IMR-90 (cell line): ENCODE data around the gene ZNF532. TPM values are rescaled to one million over a fixed set of nuclear protein-coding genes. Genes with fewer than 3 reads are reported as not detected.

Experiments
- ATAC-seq: fragments of 200-7000 bp; cut with Tn5 transposase; 2 replicates; pipeline ENCODE4 v1.9.1; 2020; ENCODE audit warnings: low read depth, mild to moderate bottlenecking, moderate library complexity
- BruUV-seq: library from RNA; stranded (reverse); fragments of 400-500 nt; replicated peaks from 2 replicates; lab custom pipeline; 2021; lab: Mats Ljungman, UMichigan
- CTCF ChIA-PET: fragments of 300-600 bp; formaldehyde crosslinking; extraction: SDS; loops from one replicate; lab custom pipeline; 2021; ENCODE audit warnings: antibody characterized with exemption; lab: Yijun Ruan, JAX
- POLR2A ChIA-PET: fragments of 300-600 bp; sonication (Branson Sonifier 250); formaldehyde crosslinking; loops from one replicate; lab custom pipeline; 2022; ENCODE audit warnings: antibody characterized with exemption; ENCODE audit not compliant: unreplicated experiment; lab: Charles Lee
- DNase-seq: peaks from one replicate; pipeline ENCODE4 v3.0.0; 2013
- H2AFZ ChIP-seq: replicated peaks from 2 replicates; pipeline ENCODE3; 2013; ENCODE audit warnings: low read length, mild to moderate bottlenecking; ENCODE audit not compliant: poor library complexity
- H2AK5ac ChIP-seq: 2 replicates; pipeline ENCODE4 v1.6.1; 2013; ENCODE audit warnings: low read depth, low read length, inconsistent platforms
- H2AK9ac ChIP-seq: replicated peaks from 2 replicates; pipeline ENCODE3; 2013; ENCODE audit warnings: mild to moderate bottlenecking, low read depth, low read length, moderate library complexity; ENCODE audit not compliant: poor library complexity
- H2BK120ac ChIP-seq: 2 replicates; pipeline ENCODE4 v1.6.1; 2013; ENCODE audit warnings: low read depth, low read length, inconsistent platforms
- H2BK15ac ChIP-seq: 3 replicates; pipeline ENCODE4 v1.6.1; 2013; ENCODE audit warnings: low read depth, low read length, inconsistent platforms
- H2BK20ac ChIP-seq: 2 replicates; pipeline ENCODE4 v1.6.1; 2013; ENCODE audit warnings: low read depth, mild to moderate bottlenecking, inconsistent platforms, low read length, moderate library complexity
- H2BK5ac ChIP-seq: 2 replicates; pipeline ENCODE4 v1.6.1; 2013; ENCODE audit warnings: mild to moderate bottlenecking, low read depth, low read length, inconsistent platforms; ENCODE audit not compliant: poor library complexity, severe bottlenecking
- H3K14ac ChIP-seq: replicated peaks from 2 replicates; pipeline ENCODE4 v1.6.1; 2013; ENCODE audit warnings: low read depth, low read length, inconsistent platforms
- H3K18ac ChIP-seq: 2 replicates; pipeline ENCODE4 v1.6.1; 2013; ENCODE audit warnings: low read depth, low read length, control low read depth
- H3K23ac ChIP-seq: 2 replicates; pipeline ENCODE4 v1.6.1; 2013; ENCODE audit warnings: low read depth, low read length, inconsistent platforms
- H3K27ac ChIP-seq: 2 replicates; pipeline ENCODE4 v1.5.1; 2013; ENCODE audit warnings: mild to moderate bottlenecking, control low read depth, low read length; ENCODE audit not compliant: insufficient read depth
- H3K27me3 ChIP-seq: 2 replicates; pipeline ENCODE4 v1.6.1; 2013; ENCODE audit warnings: low read length; ENCODE audit not compliant: control insufficient read depth, insufficient read depth
- H3K36me3 ChIP-seq: 2 replicates; pipeline ENCODE4 v1.6.1; 2013; ENCODE audit warnings: low read length, mixed read lengths; ENCODE audit not compliant: control insufficient read depth, insufficient read depth
- H3K4ac ChIP-seq: 2 replicates; pipeline ENCODE4 v1.6.1; 2013; ENCODE audit warnings: low read depth, low read length, inconsistent platforms
- H3K4me1 ChIP-seq: 2 replicates; pipeline ENCODE4 v1.6.1; 2013; ENCODE audit warnings: low read length, mixed read lengths; ENCODE audit not compliant: control insufficient read depth, insufficient read depth
- H3K4me2 ChIP-seq: 2 replicates; pipeline ENCODE4 v1.6.1; 2013; ENCODE audit warnings: low read depth, mild to moderate bottlenecking, control low read depth, low read length, moderate library complexity
- H3K4me3 ChIP-seq: 2 replicates; pipeline ENCODE4 v1.5.1; 2013; ENCODE audit warnings: low read depth, mild to moderate bottlenecking, control low read depth, low read length, moderate library complexity; ENCODE audit not compliant: insufficient read depth
- H3K56ac ChIP-seq: 2 replicates; pipeline ENCODE4 v1.6.1; 2013; ENCODE audit warnings: low read length, inconsistent platforms; ENCODE audit not compliant: insufficient read depth; ENCODE audit errors: extremely low read depth
- H3K79me1 ChIP-seq, 2 experiments: 2 replicates each; pipeline ENCODE4 v1.6.1; 2013; ENCODE audit warnings: low read length in 2 of 2, inconsistent platforms in 1 of 2, low read depth in 1 of 2
- H3K9ac ChIP-seq: 2 replicates; pipeline ENCODE4 v1.6.1; 2013; ENCODE audit warnings: low read depth, low read length, control low read depth
- H3K9me1 ChIP-seq: 2 replicates; pipeline ENCODE4 v1.6.1; 2013; ENCODE audit warnings: low read length, inconsistent platforms; ENCODE audit not compliant: insufficient read depth
- H3K9me3 ChIP-seq: 2 replicates; pipeline ENCODE4 v1.6.1; 2013; ENCODE audit warnings: low read length; ENCODE audit not compliant: control insufficient read depth, insufficient read depth
- H4K20me1 ChIP-seq: 2 replicates; pipeline ENCODE4 v1.6.1; 2013; ENCODE audit warnings: low read length, inconsistent platforms; ENCODE audit not compliant: insufficient read depth
- H4K5ac ChIP-seq: 2 replicates; pipeline ENCODE4 v1.6.1; 2013; ENCODE audit warnings: mild to moderate bottlenecking, low read depth, low read length, control low read depth
- H4K8ac ChIP-seq, 2 experiments: 2 replicates each; pipeline ENCODE4 v1.6.1; 2013; ENCODE audit warnings: low read depth in 2 of 2, low read length in 2 of 2, control low read depth in 1 of 2, inconsistent platforms in 1 of 2
- H4K91ac ChIP-seq: 2 replicates; pipeline ENCODE4 v1.6.1; 2013; ENCODE audit warnings: low read depth, low read length, inconsistent platforms; ENCODE audit not compliant: insufficient read depth
- CEBPB ChIP-seq: IDR thresholded peaks from 2 replicates; pipeline ENCODE4 v1.6.1; 2012; ENCODE audit warnings: low read depth, low read length, improper control_type of control experiment
- CHD1 ChIP-seq: IDR thresholded peaks from 2 replicates; pipeline ENCODE4 v1.6.1; 2012; ENCODE audit warnings: low read depth, low read length, improper control_type of control experiment
- CTCF ChIP-seq: conservative IDR thresholded peaks from 2 replicates; pipeline ENCODE4 v1.5.1; 2012; ENCODE audit warnings: mild to moderate bottlenecking, low read depth, low read length, improper control_type of control experiment
- MAZ ChIP-seq: IDR thresholded peaks from 2 replicates; pipeline ENCODE4 v1.6.1; 2012; ENCODE audit warnings: low read depth, mild to moderate bottlenecking, low read length, improper control_type of control experiment, moderate library complexity, borderline replicate concordance
- MXI1 ChIP-seq: IDR thresholded peaks from 2 replicates; pipeline ENCODE4 v1.6.1; 2012; ENCODE audit warnings: low read depth, mild to moderate bottlenecking, low read length, moderate library complexity, borderline replicate concordance
- POLR2A ChIP-seq: IDR thresholded peaks from 2 replicates; pipeline ENCODE4 v1.6.1; 2012; ENCODE audit warnings: mild to moderate bottlenecking, low read depth, low read length
- RAD21 ChIP-seq: IDR thresholded peaks from 2 replicates; pipeline ENCODE4 v1.6.1; 2012; ENCODE audit warnings: low read length, improper control_type of control experiment
- RFX5 ChIP-seq: IDR thresholded peaks from 2 replicates; pipeline ENCODE4 v1.8.0; 2012; ENCODE audit warnings: low read depth, mild to moderate bottlenecking, low read length, moderate library complexity
- USF2 ChIP-seq: fragments of 150-350 bp; IDR thresholded peaks from 2 replicates; pipeline ENCODE4 v1.6.1; 2017; ENCODE audit warnings: mild to moderate bottlenecking, antibody characterized with exemption, low read length, low read depth
- WGBS, 2 experiments: methylation state at CpG; one replicate each; pipeline versions ENCODE4 v1.1.5 to v1.1.7; 2013; ENCODE audit warnings: missing lambda C conversion rate in 2 of 2; ENCODE audit not compliant: insufficient read length in 1 of 2; ENCODE audit errors: extremely low coverage in 2 of 2; 5-methylcytosine and 5-hydroxymethylcytosine counted together
- dilution Hi-C: fragments of 300-500 bp; cut with HindIII; formaldehyde crosslinking; loops from one replicate; pipeline ENCODE4 v1.14.3; 2018; ENCODE audit warnings: low sequenced_read_pairs; ENCODE audit not compliant: unreplicated experiment
- in situ Hi-C: fragments of 300-500 bp; cut with MboI; formaldehyde crosslinking; loops from 3 replicates; pipeline ENCODE4 v1.14.3; 2019; ENCODE audit warnings: low sequenced_read_pairs, inconsistent platforms, mixed read lengths
- intact Hi-C: fragments of 100-400 bp; cut with micrococcal nuclease; formaldehyde crosslinking; loops from 2 replicates; pipeline ENCODE4 v1.10.0; 2022
- polyA plus RNA-seq, 3 experiments: library from polyadenylated mRNA; depleted of rRNA; stranded (reverse); fragments of >200 nt; gene quantifications; 2 replicates each; pipeline ENCODE4 v1.2.3, GENCODE V29; 2012; ENCODE audit warnings: low replicate concordance in 1 of 3
- total RNA-seq: library from RNA; depleted of rRNA; stranded (reverse); fragments of >200 nt; gene quantifications from 2 replicates; pipeline ENCODE4 v1.2.3, GENCODE V29; 2012

Gene ZNF532
- total and polyA plus RNA-seq, 2 of the 4 experiments (the other 2 are of a cell fraction): 29.9 to 45.8 TPM

- Histone ChIP-seq H3K9me1 (no peaks in the 10 kb centered on the region; the same call in 1 of the 2 replicates), H3K27ac (no peak overlapping the region), H2AK9ac (no peak overlapping the region), H4K5ac (no peak overlapping the region), H2AK5ac (no peak overlapping the region), H3K4me1 (peaks cover 2% of the 10 kb centered on the region; the same call in 1 of the 2 replicates), H3K56ac (no peak overlapping the region), H4K20me1 (no peaks in the 10 kb centered on the region), H3K23ac (no peak overlapping the region), H3K36me3 (no peaks in the 10 kb centered on the region), H4K8ac (no peak overlapping the region), H3K4me3 (no peak overlapping the region), H2BK5ac (no peak overlapping the region), H3K4me2 (no peak overlapping the region), H2BK120ac (no peak overlapping the region), H3K79me1 (no peaks in the 10 kb centered on the region), H3K14ac (no peak overlapping the region), H2BK20ac (no peak overlapping the region), H3K18ac (no peak overlapping the region), H3K9me3 (no peaks in the 10 kb centered on the region), H3K9ac (no peak overlapping the region), H3K4ac (no peak overlapping the region), H2AFZ (no peak overlapping the region), H2BK15ac (no peak overlapping the region), H4K91ac (no peak overlapping the region), H3K27me3 (no peaks in the 10 kb centered on the region)
- intact Hi-C loops: no loop called here
- CTCF ChIA-PET: no interaction called here
- no peak for ATAC-seq
- WGBS, 2 experiments: 94% methylated on average over 3 of the region's 8 CpGs; no CpG with 5 or more reads in 1 of the 2 experiments
- no peak for TF ChIP-seq CTCF
- TF ChIP-seq RAD21: no peak
- TF ChIP-seq USF2: no peak
- no peak for TF ChIP-seq CEBPB
- no peak for TF ChIP-seq RFX5
- no peak for TF ChIP-seq MAZ
- TF ChIP-seq CHD1: no peak
- TF ChIP-seq MXI1: no peak
- TF ChIP-seq POLR2A: no peak
- POLR2A ChIA-PET: no interaction called here
- in situ Hi-C loops: no loop called here
- DNase-seq: no peak
- BruUV-seq: no TSS peak
- dilution Hi-C loops: no loop called here
Measured at GRCh38 chr18:59032308-59032707, 167.6 kb downstream of the ZNF532 start.
